Fibroblast of the aortic adventitia (primary cell): Measurements from ENCODE around the gene BIRC2. TPM values are rescaled to one million over a fixed set of nuclear protein-coding genes. Genes with fewer than 3 reads are reported as not detected.
"Not testable (repeated sequence)": the region's sequence is repeated elsewhere in the genome, so short reads cannot be mapped to it uniquely, and the experiment has no call there.

Experiments
- DNase-seq: peaks from one replicate; pipeline ENCODE4 v3.0.0-alpha.2; 2010; ENCODE audit warnings: low read depth
- H3K4me3 ChIP-seq: 2 replicates; pipeline ENCODE4 v1.5.1; 2011; ENCODE audit warnings: low read depth, mild to moderate bottlenecking, control low read depth, low read length, moderate library complexity
- total RNA-seq: library from RNA; depleted of rRNA; stranded (reverse); fragments of >200 nt; gene quantifications from 2 replicates; pipeline ENCODE4 v1.2.3, GENCODE V29; 2012; ENCODE audit warnings: low replicate concordance
- TF ChIP-seq, protein P1 (sequence below): IDR thresholded peaks from 2 replicates; pipeline ENCODE4 v1.5.1; 2011; ENCODE audit warnings: mild to moderate bottlenecking, low read length, control low read depth, inconsistent platforms; ENCODE audit not compliant: insufficient read depth

Gene BIRC2
- total RNA-seq = 68.7 and 75.3 TPM in 2 replicates

GRCh38 chr11:102346748-102347461 is at the start of gene BIRC2:
TSS of gene BIRC2 (plus strand) at chr11:102347214. CDS start at chr11:102349855, 2,641 bp downstream.
- TF ChIP-seq, protein P1, sequence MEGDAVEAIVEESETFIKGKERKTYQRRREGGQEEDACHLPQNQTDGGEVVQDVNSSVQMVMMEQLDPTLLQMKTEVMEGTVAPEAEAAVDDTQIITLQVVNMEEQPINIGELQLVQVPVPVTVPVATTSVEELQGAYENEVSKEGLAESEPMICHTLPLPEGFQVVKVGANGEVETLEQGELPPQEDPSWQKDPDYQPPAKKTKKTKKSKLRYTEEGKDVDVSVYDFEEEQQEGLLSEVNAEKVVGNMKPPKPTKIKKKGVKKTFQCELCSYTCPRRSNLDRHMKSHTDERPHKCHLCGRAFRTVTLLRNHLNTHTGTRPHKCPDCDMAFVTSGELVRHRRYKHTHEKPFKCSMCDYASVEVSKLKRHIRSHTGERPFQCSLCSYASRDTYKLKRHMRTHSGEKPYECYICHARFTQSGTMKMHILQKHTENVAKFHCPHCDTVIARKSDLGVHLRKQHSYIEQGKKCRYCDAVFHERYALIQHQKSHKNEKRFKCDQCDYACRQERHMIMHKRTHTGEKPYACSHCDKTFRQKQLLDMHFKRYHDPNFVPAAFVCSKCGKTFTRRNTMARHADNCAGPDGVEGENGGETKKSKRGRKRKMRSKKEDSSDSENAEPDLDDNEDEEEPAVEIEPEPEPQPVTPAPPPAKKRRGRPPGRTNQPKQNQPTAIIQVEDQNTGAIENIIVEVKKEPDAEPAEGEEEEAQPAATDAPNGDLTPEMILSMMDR = peak; percentile 73
- peak within 1 kb of the TSS; percentile 87 for H3K4me3 ChIP-seq
- DNase-seq = peak; percentile 87

DNA sequence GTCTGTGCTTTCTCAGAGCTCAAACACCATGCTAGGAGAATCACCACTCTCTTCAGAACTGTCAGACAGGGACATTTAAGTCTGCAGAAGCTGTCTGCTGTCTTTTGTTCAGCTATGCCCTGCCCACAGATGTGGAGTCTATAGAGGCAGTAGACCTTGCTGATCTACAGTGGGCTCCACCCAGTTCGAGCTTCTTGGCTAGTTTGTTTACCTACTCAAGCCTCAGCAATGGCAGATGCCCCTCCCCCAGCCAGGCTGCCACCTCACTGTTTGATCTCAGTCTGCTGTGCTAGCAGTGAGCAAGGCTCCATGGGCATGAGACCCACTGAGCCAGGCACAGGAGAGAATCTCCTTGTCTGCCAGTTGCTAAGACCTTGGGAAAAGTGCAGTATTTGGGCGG is 46.2 kb upstream of the BIRC2 start:
- H3K4me3 ChIP-seq, DNase-seq: not testable (repeated sequence)

DNA sequence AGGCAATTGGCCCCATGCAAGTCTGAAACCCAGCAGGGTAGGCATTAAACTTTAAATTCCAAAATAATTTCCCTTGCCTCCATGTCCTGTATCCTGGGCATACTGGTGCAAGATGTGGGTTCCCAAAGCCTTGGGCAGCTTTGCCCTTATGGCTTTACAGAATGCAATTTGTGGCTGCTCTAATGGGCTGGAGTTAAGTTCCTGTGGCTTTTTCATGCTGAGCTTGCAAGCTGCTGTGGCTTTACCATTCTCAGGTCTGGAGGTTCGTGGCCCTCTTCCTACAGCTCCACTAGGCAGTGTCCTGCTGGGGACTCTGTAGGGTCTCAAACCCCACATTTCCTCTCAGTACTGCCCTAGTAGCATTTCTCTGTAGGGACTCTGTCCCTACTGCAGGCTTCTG is 44.8 kb upstream of the BIRC2 start:
- H3K4me3 ChIP-seq = no peak overlapping the region
- TF ChIP-seq, protein P1 = no peak
- DNase-seq = no peak

GRCh38 chr11:102304686-102305085 is 42.3 kb upstream of the BIRC2 start:
- TF ChIP-seq, protein P1 = no peak
- no peak overlapping the region for H3K4me3 ChIP-seq
- no peak for DNase-seq

DNA sequence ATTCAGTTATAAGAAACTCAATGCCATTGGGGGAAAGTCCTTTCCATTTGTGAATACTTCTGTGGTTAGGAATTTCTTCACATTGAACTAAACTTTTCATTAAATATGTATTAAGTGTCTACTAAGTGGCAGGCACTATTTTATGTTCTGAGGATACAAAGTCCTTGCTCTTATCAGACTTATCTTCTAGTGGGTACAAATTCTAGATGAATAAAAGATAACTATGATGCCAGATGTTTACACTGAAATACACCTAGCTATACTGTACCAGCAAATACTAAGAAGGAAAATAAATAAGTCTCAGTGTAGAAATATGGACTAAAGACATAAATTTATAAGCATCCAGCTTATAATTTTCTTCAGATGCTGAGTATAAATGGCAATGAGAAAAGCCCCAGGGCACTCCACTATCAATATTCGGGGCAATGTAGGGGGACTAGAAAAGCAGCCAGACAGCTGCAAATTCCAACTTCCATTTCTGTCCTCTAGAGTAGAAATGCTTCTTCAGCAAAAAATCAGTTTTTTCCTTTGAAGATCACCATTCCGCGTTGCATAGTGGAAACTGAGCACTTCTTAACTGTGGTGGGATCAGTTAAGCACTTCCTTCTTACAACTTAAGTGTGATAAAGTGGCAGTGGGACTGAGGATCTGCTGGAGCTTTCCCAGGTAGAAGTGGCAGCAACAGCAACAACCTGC is 41.5 kb upstream of the BIRC2 start:
- DNase-seq = no peak
- no peak overlapping the region for H3K4me3 ChIP-seq
- TF ChIP-seq, protein P1 = no peak

GRCh38 chr11:102306048-102306597 is 40.9 kb upstream of the BIRC2 start:
- no peak for DNase-seq
- H3K4me3 ChIP-seq = no peak overlapping the region
- TF ChIP-seq, protein P1 = no peak
